K562 (cell line): Measurements from ENCODE around the gene ODR4. TPM values are rescaled to one million over a fixed set of nuclear protein-coding genes. Genes with fewer than 3 reads are reported as not detected.

Source experiments
- ATAC-seq: fragments of 200-7000 bp; cut with Tn5 transposase; 3 replicates; pipeline ENCODE4 v1.9.1; 2020; ENCODE audit warnings: moderate library complexity
- BruUV-seq: library from RNA; stranded (reverse); fragments of 400-500 nt; replicated peaks from 2 replicates; lab custom pipeline; 2021; lab: Mats Ljungman, UMichigan
- CTCF ChIA-PET: fragments of 300-600 bp; formaldehyde crosslinking; extraction: SDS; loops from one replicate; lab custom pipeline; 2021; ENCODE audit warnings: low intra/inter-chr PET ratio; lab: Yijun Ruan, JAX
- POLR2A ChIA-PET: fragments of 300-600, 350-650 bp; sonication (Branson Sonifier 250); formaldehyde crosslinking; extraction: SDS; loops from one replicate; lab custom pipeline; 2021; ENCODE audit warnings: antibody characterized with exemption, inconsistent platforms; lab: Yijun Ruan, JAX
- DNase-seq, 4 experiments: peaks; one replicate each; pipeline versions ENCODE4 v3.0.0 to v3.0.0-alpha.2; 2011 to 2018; ENCODE audit warnings: low spot score in 3 of 4, mixed read lengths in 3 of 4; ENCODE audit errors: extremely low read depth in 1 of 4
- FAIRE-seq: peaks from 2 replicates; lab custom pipeline; 2011; peaks lifted over from hg19 to GRCh38; lab: Jason Lieb, UNC
- H2AFZ ChIP-seq: 2 replicates; pipeline ENCODE4 v1.6.0; 2011; ENCODE audit warnings: low read depth, low read length, control low read depth, inconsistent platforms
- H3K27ac ChIP-seq: fragments of 200-600 bp; 3 replicates; pipeline ENCODE4 v1.8.0; 2011; ENCODE audit warnings: low read depth, mild to moderate bottlenecking, control low read depth, inconsistent platforms, low read length, moderate library complexity, mixed read lengths; ENCODE audit errors: extremely low read depth
- H3K27me3 ChIP-seq, 2 experiments: fragments of 300-600 bp in 1 of 2; 2 replicates in 1 of 2; 3 replicates in 1 of 2; pipeline versions ENCODE4 v1.6.0 to v1.8.0; 2011; ENCODE audit warnings: inconsistent platforms in 2 of 2, low read length in 2 of 2, mild to moderate bottlenecking in 1 of 2, mixed read lengths in 1 of 2, moderate library complexity in 1 of 2; ENCODE audit not compliant: control insufficient read depth in 2 of 2, insufficient read depth in 2 of 2
- H3K36me3 ChIP-seq: fragments of 300-600 bp; 3 replicates; pipeline ENCODE4 v1.8.0; 2011; ENCODE audit warnings: mild to moderate bottlenecking, low read length, inconsistent platforms; ENCODE audit not compliant: control insufficient read depth, insufficient read depth
- H3K4me1 ChIP-seq, 2 experiments: fragments of 200-600 bp in 1 of 2; replicated peaks in 1 of 2; 2 replicates in 1 of 2; 3 replicates in 1 of 2; pipeline versions ENCODE4 v1.5.1 to v1.8.0; 2011; ENCODE audit warnings: inconsistent platforms in 2 of 2, low read length in 2 of 2, mild to moderate bottlenecking in 1 of 2, mixed read lengths in 1 of 2, moderate library complexity in 1 of 2; ENCODE audit not compliant: control insufficient read depth in 2 of 2, insufficient read depth in 2 of 2
- H3K4me2 ChIP-seq: 2 replicates; pipeline ENCODE4 v1.6.1; 2011; ENCODE audit warnings: low read length, control low read depth, inconsistent platforms, mixed read lengths; ENCODE audit not compliant: insufficient read depth
- H3K4me3 ChIP-seq: fragments of 200-600 bp; sonication (generic), shearing (Covaris generic); 2 replicates; pipeline ENCODE4 v1.5.1; 2016; ENCODE audit warnings: control low read depth, inconsistent platforms
- H3K79me2 ChIP-seq: fragments of 200-600 bp; 3 replicates; pipeline ENCODE4 v1.8.0; 2011; ENCODE audit warnings: low read length, inconsistent platforms; ENCODE audit not compliant: control insufficient read depth, insufficient read depth
- H3K9ac ChIP-seq, 2 experiments: 2 replicates each; pipeline versions ENCODE4 v1.6.0 to v1.6.1; 2011; ENCODE audit warnings: low read depth in 2 of 2, low read length in 2 of 2, control low read depth in 1 of 2, inconsistent platforms in 1 of 2, mild to moderate bottlenecking in 1 of 2, mixed read lengths in 1 of 2; ENCODE audit not compliant: insufficient read depth in 1 of 2
- H3K9me1 ChIP-seq: one replicate; pipeline ENCODE4 v1.6.0; 2011; ENCODE audit warnings: inconsistent platforms, mild to moderate bottlenecking, low read length, moderate library complexity; ENCODE audit not compliant: control insufficient read depth, insufficient read depth
- H3K9me3 ChIP-seq: replicated peaks from 2 replicates; pipeline ENCODE4 v1.5.1; 2011; ENCODE audit warnings: low read depth, low read length, inconsistent platforms; ENCODE audit not compliant: control insufficient read depth, insufficient read depth
- H4K20me1 ChIP-seq: replicated peaks from 2 replicates; pipeline ENCODE4 v1.6.1; 2011; ENCODE audit warnings: low read length, inconsistent platforms, mixed read lengths; ENCODE audit not compliant: control insufficient read depth, insufficient read depth
- ARID3A ChIP-seq: IDR thresholded peaks from 2 replicates; pipeline ENCODE4 v1.6.1; 2012; ENCODE audit warnings: low read depth, low read length, improper control_type of control experiment, borderline replicate concordance
- BMI1 ChIP-seq: fragments of 150-350 bp; IDR thresholded peaks from 2 replicates; pipeline ENCODE4 v1.6.1; 2014; ENCODE audit warnings: low read length
- FOXA3 ChIP-seq, 2 experiments: fragments of 450-650 bp in 1 of 2; sonication (generic) in 1 of 2; formaldehyde crosslinking; IDR thresholded peaks in 1 of 2; conservative IDR thresholded peaks in 1 of 2; 2 replicates each; pipeline versions ENCODE4 v1.4.0 to v1.8.0; 2020 to 2022; ENCODE audit warnings: mild to moderate bottlenecking in 2 of 2, missing genetic modification reagents in 1 of 2
- FOXJ2 ChIP-seq: fragments of 200-800 bp; sonication (Bioruptor generic); IDR thresholded peaks from 2 replicates; pipeline ENCODE4 v1.6.1; 2016; ENCODE audit warnings: missing genetic modification characterization, missing compliant biosample characterization
- NFRKB ChIP-seq: fragments of 450-650 bp; IDR thresholded peaks from 2 replicates; pipeline ENCODE4 v1.6.1; 2016; ENCODE audit warnings: low read depth
- RCOR1 ChIP-seq, 2 experiments: IDR thresholded peaks; 2 replicates each; pipeline ENCODE4 v1.6.1; 2012; ENCODE audit warnings: low read depth in 2 of 2, low read length in 2 of 2, borderline replicate concordance in 1 of 2, improper control_type of control experiment in 1 of 2
- SNAPC5 ChIP-seq: fragments of 250-450 bp; sonication (Bioruptor Pico); IDR thresholded peaks from 2 replicates; pipeline ENCODE4 v1.8.0; 2021; ENCODE audit warnings: moderate library complexity, mild to moderate bottlenecking, inconsistent platforms
- XRCC4 ChIP-seq: IDR thresholded peaks from one replicate; pipeline ENCODE4 v1.6.1; 2011; ENCODE audit not compliant: insufficient read depth, insufficient read length; ENCODE audit errors: extremely low read depth
- ZNF133 ChIP-seq: fragments of 250-450 bp; sonication (Bioruptor Pico); IDR thresholded peaks from 2 replicates; pipeline ENCODE4 v1.4.0; 2020; ENCODE audit warnings: mild to moderate bottlenecking
- ZNF318 ChIP-seq, 2 experiments: fragments of 450-650 bp; IDR thresholded peaks; 2 replicates each; pipeline ENCODE4 v1.6.1; 2016; ENCODE audit warnings: mild to moderate bottlenecking in 2 of 2, borderline replicate concordance in 1 of 2, low read depth in 1 of 2, moderate library complexity in 1 of 2
- ZNF445 ChIP-seq: fragments of 250-450 bp; sonication (Bioruptor Pico); IDR thresholded peaks from 2 replicates; pipeline ENCODE4 v1.4.0; 2020; ENCODE audit warnings: low read depth, mild to moderate bottlenecking, moderate library complexity
- WGBS: fragments of 100-300 bp; shearing (Covaris generic); methylation state at CpG from one replicate; pipeline ENCODE4 v1.1.6; 2016; ENCODE audit warnings: low coverage, mixed read lengths; ENCODE audit not compliant: insufficient coverage; ENCODE audit errors: missing lambda C conversion rate; 5-methylcytosine and 5-hydroxymethylcytosine counted together
- in situ Hi-C: fragments of 300-500 bp; cut with MboI; formaldehyde crosslinking; loops from 4 replicates; pipeline ENCODE4 v1.15.0; 2018; ENCODE audit warnings: inconsistent platforms, mixed read lengths
- intact Hi-C: fragments of 100-400 bp; cut with micrococcal nuclease; formaldehyde crosslinking; loops from 2 replicates; pipeline ENCODE4 v1.14.2; 2022
- polyA plus RNA-seq, 8 experiments: library from polyadenylated mRNA; depleted of rRNA in 4 of 8; stranded (reverse) in 5 of 8; unstranded in 3 of 8; fragments of >200 nt; fragmentation: Nextera tagmentation in 2 of 8; fragmentation: Illumina TruSeq in 1 of 8; extraction: Ambion mirVana in 2 of 8; extraction: Trizol in 1 of 8; gene quantifications; 2 replicates each; pipeline versions ENCODE4 v1.2.1 to v1.2.3, GENCODE V29; 2011 to 2014; ENCODE audit warnings: inconsistent platforms in 1 of 8, missing spikeins in 1 of 8
- total RNA-seq, 7 experiments: library from RNA; depleted of rRNA in 6 of 7; stranded (reverse); fragments of >200 nt in 6 of 7; fragmentation: Illumina TruSeq in 2 of 7; extraction: Trizol in 2 of 7; gene quantifications; 2 replicates each; pipeline versions ENCODE4 v1.2.1 to v1.2.3, GENCODE V29; 2011 to 2021; ENCODE audit warnings: low replicate concordance in 1 of 7

The ODR4 gene
- total and polyA plus RNA-seq, 9 of the 15 experiments (the other 6 are each of a cell fraction or from before 2014, with no cell fraction given), result 23.1 to 63.9 (median 44.1) TPM

- ATAC-seq (no peak), DNase-seq (no peak), FAIRE-seq (no peak)
- 0% methylated on average over 2 of the region's 2 CpGs for WGBS
- no peaks in the 10 kb centered on the region for H3K4me1 ChIP-seq
- no peaks in the 10 kb centered on the region for H3K36me3 ChIP-seq
- no peak overlapping the region for H3K4me2 ChIP-seq
- in situ Hi-C loops (no loop called here), intact Hi-C loops (no loop called here)
- ChIA-PET POLR2A (no interaction called here), CTCF (no interaction called here)
- H3K27ac ChIP-seq, result no peak overlapping the region
- H3K9ac ChIP-seq, result no peak overlapping the region
- no peaks in the 10 kb centered on the region for H3K9me1 ChIP-seq
- H3K27me3 ChIP-seq, result no peaks in the 10 kb centered on the region
- no peaks in the 10 kb centered on the region for H3K9me3 ChIP-seq
- no peaks in the 10 kb centered on the region for H3K79me2 ChIP-seq
- H2AFZ ChIP-seq, result no peak overlapping the region
- no TSS peak for BruUV-seq
- H3K4me3 ChIP-seq, result no peak overlapping the region
- H4K20me1 ChIP-seq, result no peaks in the 10 kb centered on the region
- TF ChIP-seq ZNF318 (IDR thresholded peaks at IDR 0.05; ENCODE audit: borderline replicate concordance in 1 of 2, low read depth in 1 of 2), result no peak
- no peak for TF ChIP-seq XRCC4
- no peak for TF ChIP-seq ARID3A
- no peak for TF ChIP-seq BMI1
- no peak for TF ChIP-seq ZNF445 (CRISPR knock-in tag)
- no peak for TF ChIP-seq NFRKB
- no peak for TF ChIP-seq SNAPC5 (CRISPR knock-in tag)
- TF ChIP-seq FOXA3 (CRISPR knock-in tag; conservative IDR thresholded peaks at IDR 0.05 in 1 of 2, IDR thresholded peaks at IDR 0.05 in 1 of 2), result no peak
- no peak for TF ChIP-seq FOXJ2 (tag)
- TF ChIP-seq RCOR1 (IDR thresholded peaks at IDR 0.05; ENCODE audit: borderline replicate concordance in 1 of 2, low read depth in 2 of 2, low read length in 2 of 2), result no peak
- TF ChIP-seq ZNF133, result no peak
These were observed 68.0 kb downstream of the ODR4 start for GRCh38 chr1:186443638-186444037.
